HuH-7.5 (cell line): ENCODE data around the gene ABLIM1.

ENCODE experiments used
- DNase-seq: peaks from one replicate; pipeline ENCODE4 v3.0.0; 2011; ENCODE audit warnings: low spot score

Gene ABLIM1

GRCh38 chr10:114647545-114648138, 10.4 kb downstream of the ABLIM1 start:
- DNase-seq = no peak

GRCh38 chr10:114646426-114646825, 11.6 kb downstream of the ABLIM1 start:
- no peak for DNase-seq

- no peak for DNase-seq
Observed at GRCh38 chr10:114645706-114646105, 12.4 kb downstream of the ABLIM1 start.

- no peak for DNase-seq
Observed at GRCh38 chr10:114643158-114643557, 14.9 kb downstream of the ABLIM1 start.

GRCh38 chr10:114642729-114643128, 15.3 kb downstream of the ABLIM1 start:
- no peak for DNase-seq

GRCh38 chr10:114638821-114639625, 19.1 kb downstream of the ABLIM1 start:
- no peak for DNase-seq

GRCh38 chr10:114635797-114636550, 22.1 kb downstream of the ABLIM1 start:
- no peak for DNase-seq

GRCh38 chr10:114635101-114635500, 23.0 kb downstream of the ABLIM1 start:
- no peak for DNase-seq

- DNase-seq = no peak
Observed at GRCh38 chr10:114634609-114634979, 23.5 kb downstream of the ABLIM1 start.

GRCh38 chr10:114632869-114633715, 25.0 kb downstream of the ABLIM1 start:
- no peak for DNase-seq

- DNase-seq = no peak
Observed at GRCh38 chr10:114631666-114632417, 26.2 kb downstream of the ABLIM1 start.

GRCh38 chr10:114631090-114631665, 26.9 kb downstream of the ABLIM1 start:
- no peak for DNase-seq

- no peak for DNase-seq
Observed at GRCh38 chr10:114629824-114630730, 28.0 kb downstream of the ABLIM1 start.

- no peak for DNase-seq
Observed at GRCh38 chr10:114629083-114629823, 28.8 kb downstream of the ABLIM1 start.

- DNase-seq = no peak
Observed at GRCh38 chr10:114628106-114628505, 30.0 kb downstream of the ABLIM1 start.

- DNase-seq = no peak
Observed at GRCh38 chr10:114626841-114627240, 31.2 kb downstream of the ABLIM1 start.

GRCh38 chr10:114624951-114625780, 32.9 kb downstream of the ABLIM1 start:
- DNase-seq = no peak

GRCh38 chr10:114624422-114624821, 33.7 kb downstream of the ABLIM1 start:
- no peak for DNase-seq
